ENCODE measurements around the gene HRH1. TPM values are rescaled to one million over a fixed set of nuclear protein-coding genes. Genes with fewer than 3 reads are reported as not detected.
"Not testable (repeated sequence)": the region's sequence is repeated elsewhere in the genome, so short reads cannot be mapped to it uniquely, and the experiment has no call there.

The HRH1 gene
- polyA plus RNA-seq (ENCODE audit: insufficient read length in 3 of 3), result 1 to 10 TPM; 2.3 to 2.7 (median 2.3) TPM

GRCh38 chr3:11154036-11154952 is at the start of gene HRH1:
Gene HRH1 (plus strand): TSS chr3:11154493. CDS start chr3:11259038, 104,545 bp downstream.
- no peak for DNase-seq (ENCODE audit: low read depth in 3 of 3, low spot score in 2 of 3)

GRCh38 chr3:11113316-11113715 is 41.0 kb upstream of the HRH1 start:
- DNase-seq (ENCODE audit: low read depth in 3 of 3, low spot score in 2 of 3), result not testable (repeated sequence)

GRCh38 chr3:11115548-11115947 is 38.7 kb upstream of the HRH1 start:
- DNase-seq (ENCODE audit: low read depth in 3 of 3, low spot score in 2 of 3), result no peak

GRCh38 chr3:11116336-11117059 is 37.8 kb upstream of the HRH1 start:
- DNase-seq (ENCODE audit: low read depth in 3 of 3, low spot score in 2 of 3), result no peak

- no peak for DNase-seq (ENCODE audit: low read depth in 3 of 3, low spot score in 2 of 3)
Observed at GRCh38 chr3:11117591-11117990, 36.7 kb upstream of the HRH1 start.

GRCh38 chr3:11118181-11118682 is 36.1 kb upstream of the HRH1 start:
- no peak for DNase-seq (ENCODE audit: low read depth in 3 of 3, low spot score in 2 of 3)

GRCh38 chr3:11120091-11120805 is 34.0 kb upstream of the HRH1 start:
- DNase-seq (ENCODE audit: low read depth in 3 of 3, low spot score in 2 of 3), result no peak

GRCh38 chr3:11126653-11127052 is 27.6 kb upstream of the HRH1 start:
- no peak for DNase-seq (ENCODE audit: low read depth in 3 of 3, low spot score in 2 of 3)

- no peak for DNase-seq (ENCODE audit: low read depth in 3 of 3, low spot score in 2 of 3)
Observed at GRCh38 chr3:11128682-11129632, 25.3 kb upstream of the HRH1 start.

- DNase-seq (ENCODE audit: low read depth in 3 of 3, low spot score in 2 of 3), result no peak
Observed at GRCh38 chr3:11130385-11130784, 23.9 kb upstream of the HRH1 start.

GRCh38 chr3:11131371-11131770 is 22.9 kb upstream of the HRH1 start:
- no peak for DNase-seq (ENCODE audit: low read depth in 3 of 3, low spot score in 2 of 3)

- not testable (repeated sequence) for DNase-seq (ENCODE audit: low read depth in 3 of 3, low spot score in 2 of 3)
Observed at GRCh38 chr3:11131886-11132285, 22.4 kb upstream of the HRH1 start.

GRCh38 chr3:11132861-11133260 is 21.4 kb upstream of the HRH1 start:
- DNase-seq (ENCODE audit: low read depth in 3 of 3, low spot score in 2 of 3), result no peak

- DNase-seq (ENCODE audit: low read depth in 3 of 3, low spot score in 2 of 3), result no peak
Observed at GRCh38 chr3:11134794-11135193, 19.5 kb upstream of the HRH1 start.

- DNase-seq (ENCODE audit: low read depth in 3 of 3, low spot score in 2 of 3), result no peak
Observed at GRCh38 chr3:11136116-11136515, 18.2 kb upstream of the HRH1 start.

GRCh38 chr3:11136830-11137626 is 17.3 kb upstream of the HRH1 start:
- DNase-seq (ENCODE audit: low read depth in 3 of 3, low spot score in 2 of 3), result no peak

GRCh38 chr3:11137627-11137959 is 16.7 kb upstream of the HRH1 start:
- DNase-seq (ENCODE audit: low read depth in 3 of 3, low spot score in 2 of 3), result no peak

GRCh38 chr3:11138371-11138770 is 15.9 kb upstream of the HRH1 start:
- no peak for DNase-seq (ENCODE audit: low read depth in 3 of 3, low spot score in 2 of 3)
